Activated T-cell treated with anti-CD3 and anti-CD28 coated beads, Interleukin-2, amount 50 U/mL, for 4 hours (primary cell): ENCODE data around the gene USP46. TPM values are rescaled to one million over a fixed set of nuclear protein-coding genes. Genes with fewer than 3 reads are reported as not detected.

ENCODE experiments used
- ATAC-seq, 2 donors: fragments of 200-7000 bp; cut with Tn5 transposase; one replicate each; pipeline ENCODE4 v1.10.0; 2021
- DNase-seq: peaks from one replicate; pipeline ENCODE4 v3.0.0-alpha.2; 2020
- H3K27me3 Mint-ChIP-seq: one replicate; pipeline ENCODE4 v1.8.0; 2021; ENCODE audit warnings: low read depth, mixed read lengths
- H3K36me3 Mint-ChIP-seq: one replicate; pipeline ENCODE4 v1.8.0; 2022; ENCODE audit warnings: mixed read lengths; ENCODE audit not compliant: insufficient read depth
- H3K4me1 Mint-ChIP-seq: one replicate; pipeline ENCODE4 v1.8.0; 2021; ENCODE audit warnings: low read depth, mixed read lengths
- H3K4me3 Mint-ChIP-seq: one replicate; pipeline ENCODE4 v1.8.0; 2021; ENCODE audit warnings: mild to moderate bottlenecking, moderate library complexity, mixed read lengths
- H3K9me3 Mint-ChIP-seq: one replicate; pipeline ENCODE4 v1.8.0; 2021; ENCODE audit warnings: mixed read lengths
- total RNA-seq, 3 donors: library from RNA; stranded (reverse); gene quantifications; one replicate each; pipeline ENCODE4 v1.2.1, GENCODE V29; 2021

USP46 gene
- 10 to 100 TPM in 1 of 3 donors, 1 to 10 TPM in 2; 6.2 to 10.4 (median 7.4) TPM for total RNA-seq

DNA sequence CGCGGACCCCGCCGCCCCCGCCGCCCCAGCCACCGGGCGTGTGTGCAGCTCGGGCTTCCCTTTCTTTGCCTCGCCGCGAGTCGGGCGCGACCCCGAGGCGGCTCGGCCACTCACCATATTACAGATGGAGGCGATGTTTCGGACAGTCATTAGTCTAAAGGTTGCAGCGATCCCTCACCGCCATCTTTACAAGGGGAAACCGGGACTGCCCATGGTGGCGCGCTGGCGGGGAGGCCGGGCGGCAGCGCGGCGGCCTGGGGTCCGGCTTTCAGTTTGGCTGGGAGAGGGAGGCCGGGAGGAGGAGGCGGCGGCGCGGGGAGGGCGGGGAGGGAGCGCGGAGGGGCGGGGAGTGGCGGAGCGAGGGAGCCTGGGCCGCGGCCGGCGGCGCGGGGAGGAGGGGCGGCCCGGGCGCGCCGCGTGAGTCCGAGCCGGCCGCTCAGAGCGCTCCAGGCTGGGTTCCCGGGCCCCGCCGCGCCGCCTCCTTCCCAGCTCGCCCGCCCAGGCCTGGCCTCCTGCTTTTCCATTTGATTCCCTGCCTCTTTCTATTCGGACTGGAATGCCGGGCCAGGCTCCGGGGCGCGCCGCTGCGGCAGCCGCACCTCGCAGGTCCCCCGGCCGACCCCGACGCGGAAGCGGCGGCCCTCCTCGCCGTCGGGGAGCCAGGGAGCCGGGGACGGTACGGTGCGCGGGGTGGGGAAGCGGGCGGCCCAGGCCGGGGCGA is at the start of gene USP46:
TSS of gene USP46 (minus strand) at position 301 of the 721 bp plus-strand sequence. CDS start at position 150, 151 bp downstream.
- DNase-seq = peak; percentile 41
- H3K9me3 Mint-ChIP-seq = no peaks in the 10 kb centered on the region

GRCh38 chr4:52704661-52705060 is 45.6 kb upstream of the USP46 start:
- Mint-ChIP-seq H3K27me3 (no peaks in the 10 kb centered on the region), H3K4me3 (no peak overlapping the region), H3K9me3 (no peaks in the 10 kb centered on the region), H3K4me1 (no peaks in the 10 kb centered on the region), H3K36me3 (no peaks in the 10 kb centered on the region)
- DNase-seq = no peak
- no peak for ATAC-seq

More for the DNA sequence above, at the start of gene USP46:
- peak; percentile 89 to 90 for ATAC-seq
- Mint-ChIP-seq H3K4me3 (peak within 1 kb of the TSS; percentile 88), H3K4me1 (peaks cover 20% of the 10 kb centered on the region), H3K36me3 (peaks cover 16% of the 10 kb centered on the region), H3K27me3 (peaks cover 9% of the 10 kb centered on the region)

GRCh38 chr4:52704133-52704532 is 45.0 kb upstream of the USP46 start:
- H3K4me3 Mint-ChIP-seq = no peak overlapping the region
- ATAC-seq (no peak), DNase-seq (no peak)
- H3K36me3 Mint-ChIP-seq = no peaks in the 10 kb centered on the region
- H3K4me1 Mint-ChIP-seq = no peaks in the 10 kb centered on the region
- no peaks in the 10 kb centered on the region for H3K9me3 Mint-ChIP-seq
- no peaks in the 10 kb centered on the region for H3K27me3 Mint-ChIP-seq

- ATAC-seq = no peak
- no peak for DNase-seq
- H3K36me3 Mint-ChIP-seq = no peaks in the 10 kb centered on the region
- H3K4me3 Mint-ChIP-seq = no peak overlapping the region
- H3K9me3 Mint-ChIP-seq = no peaks in the 10 kb centered on the region
- peaks cover 4% of the 10 kb centered on the region for H3K4me1 Mint-ChIP-seq
- H3K27me3 Mint-ChIP-seq = no peaks in the 10 kb centered on the region
Measured at GRCh38 chr4:52701207-52701606, 42.1 kb upstream of the USP46 start.

- Mint-ChIP-seq H3K27me3 (peaks cover 6% of the 10 kb centered on the region), H3K4me3 (no peak overlapping the region), H3K36me3 (peaks cover 3% of the 10 kb centered on the region), H3K4me1 (peaks cover 4% of the 10 kb centered on the region), H3K9me3 (peaks cover 28% of the 10 kb centered on the region)
- DNase-seq (no peak), ATAC-seq (no peak)
Measured at GRCh38 chr4:52694936-52695335, 35.8 kb upstream of the USP46 start.

DNA sequence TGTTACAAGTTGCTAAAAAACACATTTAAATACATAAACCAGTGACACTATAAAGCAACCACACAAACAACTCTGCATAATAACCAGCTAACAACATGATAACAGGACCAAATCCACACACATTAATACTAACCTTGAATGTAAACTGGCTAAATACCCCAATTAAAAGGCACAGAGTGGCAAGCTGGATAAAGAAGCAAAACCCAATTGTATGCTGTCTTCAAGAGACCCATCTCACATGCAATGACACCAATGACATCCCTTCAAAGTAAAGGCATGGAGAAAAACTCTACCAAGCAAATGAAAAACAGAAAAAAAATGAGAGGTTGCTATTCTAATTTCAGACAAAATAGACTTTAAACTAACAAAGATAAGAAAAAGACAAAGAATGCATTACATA is 34.4 kb upstream of the USP46 start:
- H3K4me1 Mint-ChIP-seq = peaks cover 4% of the 10 kb centered on the region
- no peak for ATAC-seq
- H3K9me3 Mint-ChIP-seq = peaks cover 28% of the 10 kb centered on the region
- H3K4me3 Mint-ChIP-seq = no peak overlapping the region
- DNase-seq = no peak
- peaks cover 6% of the 10 kb centered on the region for H3K27me3 Mint-ChIP-seq
- H3K36me3 Mint-ChIP-seq = peaks cover 3% of the 10 kb centered on the region

DNA sequence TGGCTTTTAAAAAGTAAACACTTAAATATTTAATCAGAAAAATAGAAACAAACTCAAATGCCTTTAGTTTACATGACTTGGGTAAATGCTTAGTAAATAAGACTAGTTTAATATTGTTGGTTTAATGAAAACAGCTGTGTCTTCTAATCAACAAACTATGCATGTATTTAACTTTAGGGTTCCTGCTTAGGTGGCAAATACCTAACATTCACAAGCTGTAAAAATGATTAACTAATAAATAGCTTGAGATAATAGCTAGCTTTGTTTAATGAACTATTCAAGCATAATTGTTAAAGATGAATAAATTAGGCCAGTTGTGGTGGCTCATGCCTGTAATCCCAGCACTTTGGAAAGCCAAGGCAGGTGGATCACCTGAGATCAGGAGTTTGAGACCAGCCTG is 30.0 kb upstream of the USP46 start:
- Mint-ChIP-seq H3K4me3 (no peak overlapping the region), H3K27me3 (no peaks in the 10 kb centered on the region), H3K36me3 (peaks cover 3% of the 10 kb centered on the region), H3K9me3 (peaks cover 19% of the 10 kb centered on the region), H3K4me1 (no peaks in the 10 kb centered on the region)
- DNase-seq = no peak
- ATAC-seq = no peak

DNA sequence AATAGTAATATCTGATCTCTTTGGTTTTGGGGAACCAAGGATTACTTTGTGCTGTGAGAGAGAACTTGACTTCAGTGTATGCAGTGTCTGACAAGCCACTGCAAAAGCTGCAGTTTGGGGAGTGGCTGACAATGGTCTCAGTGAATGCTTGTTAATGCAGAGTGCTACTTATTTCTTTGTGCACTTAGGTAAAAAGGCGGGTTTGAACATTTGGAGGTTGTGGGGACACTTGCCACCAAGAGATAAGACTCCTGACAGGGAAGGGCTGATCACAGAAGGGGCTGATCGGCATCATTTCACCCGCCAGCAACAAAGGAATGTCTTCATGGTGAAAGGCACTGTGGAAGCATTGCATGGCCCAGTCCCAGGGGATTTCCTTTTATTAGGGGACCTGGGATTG is 28.6 kb upstream of the USP46 start:
- H3K4me3 Mint-ChIP-seq = no peak overlapping the region
- DNase-seq (no peak), ATAC-seq (no peak)
- no peaks in the 10 kb centered on the region for H3K27me3 Mint-ChIP-seq
- no peaks in the 10 kb centered on the region for H3K4me1 Mint-ChIP-seq
- H3K36me3 Mint-ChIP-seq = no peaks in the 10 kb centered on the region
- peaks cover 6% of the 10 kb centered on the region for H3K9me3 Mint-ChIP-seq

DNA sequence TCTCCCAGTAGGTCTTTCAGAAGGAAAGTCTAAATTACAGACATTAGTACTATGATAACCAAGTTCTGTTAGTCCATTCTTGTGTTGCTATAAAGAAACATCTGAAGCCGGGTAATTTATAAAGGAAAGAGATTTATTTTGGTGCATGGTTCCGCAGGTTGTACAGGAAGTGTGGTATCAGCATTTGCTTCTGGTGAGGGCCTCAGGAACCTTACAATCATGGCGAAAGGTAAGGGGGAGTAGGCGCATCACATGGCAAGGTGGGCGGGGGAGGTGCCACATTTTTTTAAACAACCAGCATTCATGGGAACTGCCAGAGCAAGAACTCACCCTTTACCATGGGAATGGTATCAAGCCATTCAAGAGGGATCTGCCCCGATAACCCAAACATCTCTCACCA is 26.2 kb upstream of the USP46 start:
- Mint-ChIP-seq H3K9me3 (no peaks in the 10 kb centered on the region), H3K27me3 (peaks cover 3% of the 10 kb centered on the region), H3K4me1 (no peaks in the 10 kb centered on the region), H3K4me3 (no peak overlapping the region), H3K36me3 (no peaks in the 10 kb centered on the region)
- ATAC-seq (no peak), DNase-seq (no peak)

DNA sequence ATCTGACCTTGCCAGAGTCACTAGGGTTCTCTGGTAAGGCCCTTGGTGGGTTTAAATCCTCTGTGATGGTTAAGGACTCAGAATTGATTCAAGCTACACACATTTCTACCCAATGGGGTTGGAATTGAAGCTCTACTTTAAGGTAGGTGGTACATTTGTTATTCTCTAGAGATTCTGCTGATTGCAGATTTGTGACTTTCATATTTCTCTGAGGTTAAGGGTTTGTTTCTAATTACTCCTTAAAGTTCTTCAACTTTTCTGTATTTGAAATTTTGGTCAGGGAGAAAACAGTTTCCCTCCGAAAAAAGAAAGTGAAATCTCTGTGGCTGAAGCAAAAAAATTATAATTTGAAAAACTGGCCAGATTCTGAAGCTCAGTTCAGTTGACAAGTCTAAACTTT is 25.8 kb upstream of the USP46 start:
- H3K27me3 Mint-ChIP-seq = peaks cover 3% of the 10 kb centered on the region
- H3K9me3 Mint-ChIP-seq = no peaks in the 10 kb centered on the region
- no peak for ATAC-seq
- H3K4me3 Mint-ChIP-seq = no peak overlapping the region
- no peaks in the 10 kb centered on the region for H3K36me3 Mint-ChIP-seq
- no peak for DNase-seq
- H3K4me1 Mint-ChIP-seq = no peaks in the 10 kb centered on the region

- Mint-ChIP-seq H3K27me3 (peaks cover 9% of the 10 kb centered on the region), H3K4me3 (no peak overlapping the region), H3K9me3 (no peaks in the 10 kb centered on the region), H3K4me1 (no peaks in the 10 kb centered on the region), H3K36me3 (no peaks in the 10 kb centered on the region)
- no peak for ATAC-seq
- no peak for DNase-seq
Measured at GRCh38 chr4:52680381-52680780, 21.3 kb upstream of the USP46 start.

DNA sequence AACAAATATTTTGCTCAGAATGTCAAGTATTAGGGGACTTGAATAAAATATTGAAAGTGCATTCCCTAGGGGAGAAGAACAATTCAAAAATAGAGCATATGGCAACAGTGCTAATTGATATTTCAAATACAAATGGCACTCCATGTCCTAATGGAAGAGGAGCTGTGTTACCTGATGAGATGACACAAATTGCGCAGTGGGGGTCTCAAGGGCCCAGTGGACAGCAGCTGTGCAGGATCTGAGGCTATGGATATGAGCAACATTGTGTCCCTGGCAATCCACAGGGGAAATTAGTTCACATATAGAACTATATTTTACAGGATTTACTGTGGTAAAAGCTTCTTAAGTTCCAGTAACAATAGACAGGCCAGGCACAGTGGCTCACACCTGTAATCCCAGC is 17.4 kb upstream of the USP46 start:
- H3K27me3 Mint-ChIP-seq = peaks cover 12% of the 10 kb centered on the region
- ATAC-seq (no peak), DNase-seq (no peak)
- no peak overlapping the region for H3K4me3 Mint-ChIP-seq
- no peaks in the 10 kb centered on the region for H3K4me1 Mint-ChIP-seq
- no peaks in the 10 kb centered on the region for H3K9me3 Mint-ChIP-seq
- H3K36me3 Mint-ChIP-seq = no peaks in the 10 kb centered on the region

DNA sequence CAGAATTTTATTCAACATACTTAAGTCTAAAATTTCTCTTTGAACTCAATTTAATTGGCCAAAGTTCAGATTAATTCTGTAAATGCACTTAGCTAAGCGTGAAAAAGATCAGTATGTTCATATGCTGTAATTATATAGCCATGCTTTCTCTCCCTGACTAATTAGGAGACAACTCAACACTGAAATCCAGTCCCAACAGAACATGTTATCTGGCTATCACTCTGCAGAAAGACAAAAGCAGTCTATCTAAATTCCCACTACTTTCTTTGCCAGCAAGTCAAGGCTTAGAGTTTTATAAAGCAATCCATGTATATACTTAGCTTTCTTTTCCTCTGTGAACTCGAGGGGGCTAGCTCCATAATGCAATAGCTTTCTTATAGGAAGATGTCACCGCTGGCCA is 16.0 kb upstream of the USP46 start:
- DNase-seq (no peak), ATAC-seq (no peak)
- Mint-ChIP-seq H3K27me3 (peaks cover 12% of the 10 kb centered on the region), H3K4me3 (no peak overlapping the region), H3K9me3 (no peaks in the 10 kb centered on the region), H3K4me1 (no peaks in the 10 kb centered on the region), H3K36me3 (no peaks in the 10 kb centered on the region)

- no peak for DNase-seq
- H3K4me1 Mint-ChIP-seq = no peaks in the 10 kb centered on the region
- no peak overlapping the region for H3K4me3 Mint-ChIP-seq
- no peaks in the 10 kb centered on the region for H3K9me3 Mint-ChIP-seq
- H3K27me3 Mint-ChIP-seq = peaks cover 30% of the 10 kb centered on the region
- ATAC-seq = no peak
- H3K36me3 Mint-ChIP-seq = no peaks in the 10 kb centered on the region
Measured at GRCh38 chr4:52670739-52671138, 11.6 kb upstream of the USP46 start.

DNA sequence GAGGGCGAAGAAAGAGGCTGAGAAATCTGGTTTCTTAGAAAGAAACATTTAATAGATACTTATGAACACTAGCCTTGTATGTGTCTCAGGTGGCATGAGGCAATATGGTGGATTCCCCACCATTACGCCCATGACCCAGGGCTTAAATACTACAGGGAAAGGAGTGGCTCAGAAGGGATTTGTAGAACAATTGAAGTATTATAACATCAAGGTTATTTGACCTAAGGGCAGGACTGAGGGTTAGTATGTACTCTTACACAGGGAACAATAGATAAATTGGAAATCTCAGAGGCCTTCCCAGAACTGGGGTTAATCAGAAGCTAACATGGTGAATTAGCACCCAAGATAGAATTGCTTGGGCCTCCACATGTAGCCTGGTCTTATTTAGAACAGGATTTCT is 11.0 kb upstream of the USP46 start:
- ATAC-seq = no peak
- no peak overlapping the region for H3K4me3 Mint-ChIP-seq
- H3K36me3 Mint-ChIP-seq = no peaks in the 10 kb centered on the region
- DNase-seq = no peak
- peaks cover 31% of the 10 kb centered on the region for H3K27me3 Mint-ChIP-seq
- no peaks in the 10 kb centered on the region for H3K9me3 Mint-ChIP-seq
- no peaks in the 10 kb centered on the region for H3K4me1 Mint-ChIP-seq
